Measurements from ENCODE around the gene KLHL3. TPM values are rescaled to one million over a fixed set of nuclear protein-coding genes. Genes with fewer than 3 reads are reported as not detected.
"Not testable (repeated sequence)": the region's sequence is repeated elsewhere in the genome, so short reads cannot be mapped to it uniquely, and the experiment has no call there.

KLHL3 gene
- total RNA-seq, 4 donors from 2014 or later: 0.75 to 4.4 (median 2.6) TPM

DNA sequence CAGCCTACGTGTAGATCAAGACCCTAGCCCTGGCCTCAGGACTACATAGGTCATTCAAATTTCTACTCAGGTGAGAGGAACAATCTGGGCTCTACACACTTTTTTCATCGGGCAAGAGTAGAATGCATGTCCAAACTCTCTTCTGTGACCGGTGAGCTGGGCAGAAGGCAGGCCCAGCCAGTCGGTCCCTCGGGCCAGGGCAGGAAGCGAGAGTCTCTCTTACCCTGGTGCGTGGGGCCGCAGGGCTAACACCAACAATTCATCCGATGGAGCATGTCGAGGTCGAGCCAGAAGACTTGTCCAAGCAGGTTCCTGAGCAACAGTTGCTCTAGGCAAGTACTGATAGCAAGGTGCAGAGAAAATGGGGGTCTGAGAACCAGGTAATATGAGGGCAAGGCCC lies 88.5 kb downstream of the KLHL3 start:
- TF ChIP-seq EP300 (IDR thresholded peaks at IDR 0.05; ENCODE audit: low read depth) (no peak), POLR2AphosphoS5 (IDR thresholded peaks at IDR 0.05) (no peak), POLR2A (IDR thresholded peaks at IDR 0.05) (no peak)
- TF ChIP-seq, protein P1, sequence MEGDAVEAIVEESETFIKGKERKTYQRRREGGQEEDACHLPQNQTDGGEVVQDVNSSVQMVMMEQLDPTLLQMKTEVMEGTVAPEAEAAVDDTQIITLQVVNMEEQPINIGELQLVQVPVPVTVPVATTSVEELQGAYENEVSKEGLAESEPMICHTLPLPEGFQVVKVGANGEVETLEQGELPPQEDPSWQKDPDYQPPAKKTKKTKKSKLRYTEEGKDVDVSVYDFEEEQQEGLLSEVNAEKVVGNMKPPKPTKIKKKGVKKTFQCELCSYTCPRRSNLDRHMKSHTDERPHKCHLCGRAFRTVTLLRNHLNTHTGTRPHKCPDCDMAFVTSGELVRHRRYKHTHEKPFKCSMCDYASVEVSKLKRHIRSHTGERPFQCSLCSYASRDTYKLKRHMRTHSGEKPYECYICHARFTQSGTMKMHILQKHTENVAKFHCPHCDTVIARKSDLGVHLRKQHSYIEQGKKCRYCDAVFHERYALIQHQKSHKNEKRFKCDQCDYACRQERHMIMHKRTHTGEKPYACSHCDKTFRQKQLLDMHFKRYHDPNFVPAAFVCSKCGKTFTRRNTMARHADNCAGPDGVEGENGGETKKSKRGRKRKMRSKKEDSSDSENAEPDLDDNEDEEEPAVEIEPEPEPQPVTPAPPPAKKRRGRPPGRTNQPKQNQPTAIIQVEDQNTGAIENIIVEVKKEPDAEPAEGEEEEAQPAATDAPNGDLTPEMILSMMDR (IDR thresholded peaks at IDR 0.05): no peak
- in situ Hi-C loops (cut with MboI; ENCODE audit: low pct_ligation_motif_present in 1 of 4, low pct_unique_long_range_greater_than_20kb in 1 of 4, low sequenced_read_pairs in 3 of 4) (loop anchor here in 1 of 4 donors (25.0 kb wide), 1 partner anchor 90 kb away; the partner anchor contains the start of gene KLHL3), intact Hi-C loops (cut with DNase I; ENCODE audit: low total_unique reads) (no loop called here)
- Histone ChIP-seq H3K4me3 (no peak overlapping the region), H3K27ac (no peak overlapping the region), H3K9me3 (peaks cover 4 to 5% of the 10 kb centered on the region in 2 donors), H3K27me3 (no peaks in the 10 kb centered on the region), H3K4me1 (no peaks in the 10 kb centered on the region), H3K36me3 (no peaks in the 10 kb centered on the region)
- DNase-seq: no peak
- 92 to 95% methylated on average over 4 to 11 of the region's 11 CpGs for WGBS, 2 donors (ENCODE audit: low coverage in 1 of 2)

DNA sequence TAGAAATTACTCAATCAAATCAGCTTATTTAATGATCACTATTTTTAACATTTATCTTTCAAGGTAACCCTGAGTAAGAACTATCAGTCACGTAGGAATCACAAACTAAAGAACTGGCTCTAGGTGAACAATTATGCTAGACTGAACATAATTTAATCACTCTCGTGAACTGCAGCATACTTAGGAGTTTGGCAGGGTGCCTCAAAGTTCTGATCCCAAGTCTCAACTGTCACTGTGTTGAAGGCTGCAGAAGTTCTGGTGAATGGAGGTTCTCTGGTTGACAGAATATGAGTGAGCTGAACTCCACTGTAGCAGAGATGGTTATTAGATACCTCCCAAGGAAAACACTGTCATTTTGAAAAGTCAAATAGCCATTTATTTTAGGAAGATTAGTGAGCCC lies 89.1 kb downstream of the KLHL3 start:
- no peak overlapping the region for H3K27ac ChIP-seq
- H3K36me3 ChIP-seq: no peaks in the 10 kb centered on the region
- TF ChIP-seq POLR2A (IDR thresholded peaks at IDR 0.05) (no peak), EP300 (IDR thresholded peaks at IDR 0.05; ENCODE audit: low read depth) (no peak)
- no peaks in the 10 kb centered on the region for H3K4me1 ChIP-seq
- no peaks in the 10 kb centered on the region for H3K27me3 ChIP-seq
- H3K9me3 ChIP-seq: peaks cover 4 to 5% of the 10 kb centered on the region in 2 donors
- 85 to 100% methylated on average over 1 to 2 of the region's 2 CpGs for WGBS, 2 donors (ENCODE audit: low coverage in 1 of 2)
- in situ Hi-C loops (cut with MboI; ENCODE audit: low pct_ligation_motif_present in 1 of 4, low pct_unique_long_range_greater_than_20kb in 1 of 4, low sequenced_read_pairs in 3 of 4) (loop anchor here in 1 of 4 donors (25.0 kb wide), 1 partner anchor 91 kb away; the partner anchor contains the start of gene KLHL3), intact Hi-C loops (cut with DNase I; ENCODE audit: low total_unique reads) (no loop called here)
- H3K4me3 ChIP-seq: no peak overlapping the region
- no peak for DNase-seq

DNA sequence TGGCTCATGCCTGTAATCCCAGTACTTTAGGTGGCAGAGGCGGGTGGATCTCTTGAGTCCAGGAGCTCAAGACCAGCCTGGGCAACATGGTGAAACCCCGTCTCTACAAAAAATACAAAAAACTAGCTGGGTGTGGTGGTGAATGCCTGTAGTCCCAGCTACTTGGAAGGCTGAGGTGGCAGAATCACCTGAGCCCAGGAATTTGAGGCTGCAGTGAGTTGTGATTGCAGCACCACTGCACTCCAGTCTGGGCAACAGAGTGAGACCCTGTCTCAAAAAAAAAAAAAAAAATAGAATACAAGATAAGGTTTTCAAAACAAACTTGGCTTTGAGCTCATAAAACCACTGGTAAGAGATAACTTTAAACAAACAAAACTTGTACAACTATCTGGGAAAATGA lies 92.8 kb downstream of the KLHL3 start:
- in situ Hi-C loops (cut with MboI; ENCODE audit: low pct_ligation_motif_present in 1 of 4, low pct_unique_long_range_greater_than_20kb in 1 of 4, low sequenced_read_pairs in 3 of 4): loop anchor here in 1 of 4 donors (25.0 kb wide), 1 partner anchor 94 kb away; the partner anchor contains the start of gene KLHL3
- H3K27me3 ChIP-seq; H3K36me3 ChIP-seq; H3K27ac ChIP-seq; intact Hi-C loops (cut with DNase I; ENCODE audit: low total_unique reads); H3K4me1 ChIP-seq; H3K9me3 ChIP-seq; H3K4me3 ChIP-seq; DNase-seq: not testable (repeated sequence)
- 90% methylated on average over 2 of the region's 2 CpGs; no CpG with 5 or more reads in 1 of the 2 donors for WGBS, 2 donors (ENCODE audit: low coverage in 1 of 2)

DNA sequence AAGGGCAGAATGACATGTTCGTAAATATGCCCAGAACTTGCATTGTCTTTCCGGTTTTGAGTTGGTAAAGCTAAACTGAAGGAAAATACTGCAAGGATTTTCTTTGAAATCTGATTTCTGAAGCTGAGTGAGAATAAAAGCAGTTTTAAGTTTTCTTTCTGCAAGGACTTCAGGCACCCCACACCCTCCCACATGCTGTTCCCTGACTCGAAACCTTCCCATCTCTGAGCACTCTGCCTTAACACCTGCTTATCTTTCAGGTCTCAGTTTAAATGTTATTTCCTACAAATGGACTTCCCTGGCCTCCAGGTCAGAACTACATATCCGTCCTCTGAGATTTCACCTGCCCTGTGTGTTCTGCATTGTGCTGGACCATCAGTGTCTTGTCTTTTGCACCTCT lies 93.8 kb downstream of the KLHL3 start:
- 87 to 88% methylated on average over 3 to 4 of the region's 4 CpGs for WGBS, 2 donors (ENCODE audit: low coverage in 1 of 2)
- Histone ChIP-seq H3K4me3 (no peak overlapping the region), H3K27ac (no peak overlapping the region), H3K36me3 (no peaks in the 10 kb centered on the region), H3K4me1 (no peaks in the 10 kb centered on the region), H3K9me3 (peaks cover 4 to 5% of the 10 kb centered on the region in 2 donors), H3K27me3 (no peaks in the 10 kb centered on the region)
- in situ Hi-C loops (cut with MboI; ENCODE audit: low pct_ligation_motif_present in 1 of 4, low pct_unique_long_range_greater_than_20kb in 1 of 4, low sequenced_read_pairs in 3 of 4): loop anchor here in 1 of 4 donors (25.0 kb wide), 1 partner anchor 95 kb away; the partner anchor contains the start of gene KLHL3
- TF ChIP-seq, protein P1 (IDR thresholded peaks at IDR 0.05): no peak
- no peak for TF ChIP-seq POLR2AphosphoS5 (IDR thresholded peaks at IDR 0.05)
- TF ChIP-seq POLR2A (IDR thresholded peaks at IDR 0.05): no peak
- TF ChIP-seq EP300 (IDR thresholded peaks at IDR 0.05; ENCODE audit: low read depth): no peak
- no peak for DNase-seq
- intact Hi-C loops (cut with DNase I; ENCODE audit: low total_unique reads): no loop called here

DNA sequence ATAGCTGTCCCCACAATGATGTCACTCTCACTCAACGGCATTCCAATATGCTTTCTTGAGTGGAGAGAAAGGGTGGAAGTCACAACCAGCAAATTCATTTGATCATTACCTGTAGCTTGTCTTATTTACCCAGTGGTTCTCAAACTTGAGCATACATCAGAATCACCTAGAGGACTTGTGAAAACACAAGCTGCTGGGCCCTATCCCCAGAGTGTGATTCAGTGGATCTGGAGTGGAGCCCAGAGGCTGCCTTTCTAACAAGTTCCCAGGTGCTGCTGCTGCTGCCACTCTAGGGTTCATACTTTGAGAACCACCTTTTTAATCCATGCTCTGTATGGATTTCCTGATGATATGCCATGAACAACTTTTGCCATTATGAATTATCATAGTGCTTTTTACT lies 94.7 kb downstream of the KLHL3 start:
- peaks cover 4 to 5% of the 10 kb centered on the region in 2 donors for H3K9me3 ChIP-seq
- no peaks in the 10 kb centered on the region for H3K36me3 ChIP-seq
- no peaks in the 10 kb centered on the region for H3K4me1 ChIP-seq
- no peak overlapping the region for H3K27ac ChIP-seq
- H3K4me3 ChIP-seq: no peak overlapping the region
- TF ChIP-seq POLR2AphosphoS5 (IDR thresholded peaks at IDR 0.05): no peak
- no peak for TF ChIP-seq POLR2A (IDR thresholded peaks at IDR 0.05)
- TF ChIP-seq, protein P1 (IDR thresholded peaks at IDR 0.05): no peak
- TF ChIP-seq EP300 (IDR thresholded peaks at IDR 0.05; ENCODE audit: low read depth): no peak
- intact Hi-C loops (cut with DNase I; ENCODE audit: low total_unique reads) (no loop called here), in situ Hi-C loops (cut with MboI; ENCODE audit: low pct_ligation_motif_present in 1 of 4, low pct_unique_long_range_greater_than_20kb in 1 of 4, low sequenced_read_pairs in 3 of 4) (loop anchor here in 1 of 4 donors (25.0 kb wide), 1 partner anchor 96 kb away; the partner anchor contains the start of gene KLHL3)
- H3K27me3 ChIP-seq: no peaks in the 10 kb centered on the region
- no peak for DNase-seq
- 80 to 97% methylated on average over 1 of the region's 1 CpG for WGBS, 2 donors (ENCODE audit: low coverage in 1 of 2)

Data from transverse colon (tissue), 4 donors.